UCSD-AML1 (cell line): ENCODE measurements around the gene PARP6.
A peak's percentile ranks its signal among the peaks of the same experiment; 100 is the strongest.
"Not testable (repeated sequence)": the region's sequence is repeated elsewhere in the genome, so short reads cannot be mapped to it uniquely, and the experiment has no call there.

Experiments
- DNase-seq: peaks from one replicate; lab custom pipeline; 2025; ENCODE audit not compliant: unreplicated experiment; lab: John Stamatoyannopoulos, UW

PARP6 gene

DNA sequence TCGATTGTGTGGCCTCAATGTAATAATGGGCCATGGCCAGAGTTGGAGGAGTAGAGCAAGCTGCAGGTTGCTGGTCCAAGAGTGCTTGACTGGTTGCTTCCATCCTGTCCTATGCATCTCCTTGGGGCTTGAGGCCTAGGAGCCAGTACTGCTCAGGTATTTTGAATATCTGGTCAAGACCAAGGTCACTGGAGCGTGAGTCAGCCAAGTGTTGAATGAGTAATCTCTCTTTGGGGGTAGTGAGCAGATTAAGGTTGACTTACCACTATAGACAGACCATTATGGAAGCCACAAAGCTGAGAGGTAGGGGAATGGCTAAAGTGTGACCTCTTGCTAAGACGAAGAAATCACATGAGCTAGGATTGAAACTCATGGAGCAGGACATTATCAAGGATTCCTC lies 9.4 kb upstream of the PARP6 start:
- no peak for DNase-seq

DNA sequence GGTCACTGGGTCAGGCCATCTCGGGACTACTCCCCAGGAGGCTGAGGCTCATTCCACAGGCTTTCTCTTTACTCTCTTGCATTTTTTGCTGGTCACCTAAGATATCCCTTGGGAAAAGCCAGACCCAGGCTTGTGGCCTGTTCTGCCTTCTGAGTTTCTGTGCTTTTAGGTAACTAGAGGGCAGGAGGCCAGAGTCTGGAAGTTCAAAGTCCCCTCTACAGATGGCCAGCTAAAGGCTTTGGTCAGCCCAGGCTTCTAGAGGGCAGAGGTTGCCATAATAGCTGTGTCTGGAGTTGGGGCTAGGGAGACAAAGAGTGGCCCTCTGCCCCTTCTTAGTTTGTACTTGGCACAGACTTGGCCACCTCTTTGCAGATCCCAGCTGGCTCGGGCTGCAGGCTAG lies 8.4 kb upstream of the PARP6 start:
- DNase-seq = no peak

DNA sequence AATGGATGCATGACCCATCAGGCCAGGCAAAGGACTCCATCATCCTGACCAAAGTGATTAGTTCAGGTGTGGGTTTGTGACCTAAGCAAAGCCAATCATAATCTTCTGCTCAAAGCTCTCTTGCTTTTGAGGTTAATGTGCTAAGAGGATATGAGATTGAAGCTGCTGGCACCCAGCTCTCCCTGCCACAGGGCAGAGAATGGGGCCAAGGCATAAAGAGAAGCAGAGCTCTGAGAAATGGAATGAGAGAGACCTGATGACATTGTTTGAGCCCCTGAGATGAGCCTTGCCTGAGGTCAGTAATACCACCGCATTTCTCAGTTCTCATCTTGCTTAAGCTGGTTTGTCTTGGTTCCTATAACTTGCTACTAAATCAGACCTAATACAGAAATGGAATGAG lies 6.4 kb upstream of the PARP6 start:
- DNase-seq = no peak

DNA sequence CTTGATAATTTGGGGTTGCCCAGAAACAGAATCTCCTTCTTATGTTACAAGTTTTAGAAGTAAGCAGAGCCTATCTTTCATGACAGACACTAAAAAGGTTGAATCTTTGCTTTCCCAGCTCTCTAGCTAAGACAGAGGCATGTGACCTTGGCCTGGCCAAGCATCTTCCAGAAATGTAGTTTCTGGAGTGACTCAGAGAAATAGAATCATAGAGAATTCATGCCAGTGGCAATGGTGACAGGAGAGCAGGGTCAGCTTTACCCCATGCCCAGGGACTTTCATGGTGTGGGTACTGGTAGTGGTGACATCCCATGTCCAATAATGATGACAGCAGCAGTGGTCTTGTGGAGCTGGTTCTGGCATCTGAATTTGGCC lies 4.0 kb upstream of the PARP6 start:
- DNase-seq = no peak

DNA sequence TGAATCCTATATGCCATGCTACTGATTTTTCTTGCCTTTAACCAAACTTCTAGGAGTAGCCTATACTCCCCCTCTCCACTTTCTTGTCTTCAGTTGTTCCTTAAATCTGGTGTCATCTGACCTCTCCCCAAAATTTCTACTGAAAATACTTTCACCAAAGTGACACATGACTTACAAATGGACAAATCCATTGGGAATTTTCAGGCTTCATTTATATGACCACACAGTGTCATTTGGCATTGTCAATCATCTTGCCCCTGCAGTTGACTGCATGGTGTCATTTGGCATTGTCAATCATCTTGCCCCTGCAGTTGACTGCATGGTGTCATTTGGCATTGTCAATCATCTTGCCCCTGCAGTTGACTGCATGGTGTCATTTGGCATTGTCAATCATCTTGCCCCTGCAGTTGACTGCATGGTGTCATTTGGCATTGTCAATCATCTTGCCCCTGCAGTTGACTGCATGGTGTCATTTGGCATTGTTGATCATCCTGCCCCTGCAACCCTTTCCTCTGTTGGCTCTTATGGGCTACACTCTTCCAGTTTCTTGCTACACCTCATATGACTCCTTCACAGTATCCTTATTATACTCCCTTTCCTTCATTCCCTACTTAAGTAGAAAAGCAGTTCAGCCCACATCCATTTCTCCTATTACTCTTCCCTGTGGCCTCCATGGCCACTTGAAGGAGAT lies 3.4 kb upstream of the PARP6 start:
- DNase-seq = not testable (repeated sequence)

DNA sequence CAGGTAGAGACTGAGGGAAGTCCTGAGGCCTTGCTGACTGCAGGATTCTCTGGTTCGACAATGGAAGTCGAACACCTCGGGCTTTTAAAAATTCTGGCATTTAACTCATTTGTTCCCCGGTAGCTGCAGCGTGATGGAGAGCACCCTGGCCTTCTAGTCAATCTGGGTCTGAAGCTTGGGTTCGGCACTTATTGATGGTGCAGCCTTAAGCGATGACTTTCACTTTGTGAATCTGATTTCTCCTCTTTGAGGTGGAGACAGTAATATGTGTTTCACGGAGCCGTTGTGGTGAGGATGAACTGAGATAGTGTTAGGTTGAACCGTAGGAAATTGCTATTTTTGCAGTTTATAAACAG lies 621 bp upstream of the PARP6 start:
- DNase-seq = no peak

DNA sequence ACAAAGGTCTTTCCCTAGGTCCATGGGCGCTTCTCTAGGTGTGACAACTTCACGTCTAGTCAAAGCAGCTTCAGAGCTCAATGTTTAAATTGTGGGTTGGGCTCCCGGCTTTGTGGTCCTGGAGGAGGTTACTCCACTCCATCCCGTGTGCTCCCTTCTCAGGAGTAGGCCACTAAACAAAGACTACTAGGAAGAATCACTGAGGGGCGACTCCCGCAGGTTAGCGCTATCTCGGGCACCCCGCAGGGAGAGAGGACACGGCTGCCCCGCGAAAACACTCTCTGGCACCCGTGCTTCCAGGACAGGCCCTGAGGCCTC lies 500 bp downstream of the PARP6 start:
- peak; percentile 52 for DNase-seq

DNA sequence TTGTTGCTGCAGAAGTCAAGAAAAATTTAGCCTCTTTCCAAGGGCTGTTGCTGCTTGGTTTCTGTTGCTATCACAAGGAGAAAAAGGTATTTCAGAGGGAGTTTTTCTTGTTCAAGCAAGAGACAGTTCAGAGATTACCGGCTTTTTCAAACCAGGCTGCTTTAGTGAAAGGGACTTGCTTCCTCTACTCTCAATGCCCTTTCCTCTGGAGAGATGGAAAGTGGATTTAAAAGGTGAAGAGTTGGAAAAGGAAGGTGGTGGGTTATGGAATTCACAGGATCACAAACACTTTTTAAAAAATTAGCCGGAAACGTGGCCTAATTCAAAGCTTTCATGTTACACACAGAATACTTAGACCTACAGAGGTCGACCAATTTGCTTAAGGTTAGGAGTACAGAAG lies 1.1 kb downstream of the PARP6 start:
- DNase-seq = no peak

DNA sequence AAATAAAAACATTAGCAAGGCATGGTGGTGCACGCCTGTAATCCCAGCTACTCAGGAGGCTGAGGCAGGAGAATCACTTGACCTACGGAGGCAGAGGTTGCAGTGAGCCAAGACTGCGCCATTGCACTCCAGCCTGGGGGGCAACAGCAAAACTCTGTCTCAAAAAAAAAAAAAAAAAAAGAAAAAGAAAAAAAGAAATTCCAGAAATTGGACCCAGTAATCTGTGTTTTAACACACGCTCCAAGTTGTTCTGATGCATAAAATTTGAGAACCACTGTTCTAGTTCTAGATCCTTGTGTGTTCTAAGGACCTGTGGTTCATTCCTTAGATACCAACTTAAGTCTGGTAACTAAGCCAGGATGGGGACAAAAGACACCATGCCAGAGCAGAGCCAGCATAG lies 2.6 kb downstream of the PARP6 start:
- DNase-seq = no peak

DNA sequence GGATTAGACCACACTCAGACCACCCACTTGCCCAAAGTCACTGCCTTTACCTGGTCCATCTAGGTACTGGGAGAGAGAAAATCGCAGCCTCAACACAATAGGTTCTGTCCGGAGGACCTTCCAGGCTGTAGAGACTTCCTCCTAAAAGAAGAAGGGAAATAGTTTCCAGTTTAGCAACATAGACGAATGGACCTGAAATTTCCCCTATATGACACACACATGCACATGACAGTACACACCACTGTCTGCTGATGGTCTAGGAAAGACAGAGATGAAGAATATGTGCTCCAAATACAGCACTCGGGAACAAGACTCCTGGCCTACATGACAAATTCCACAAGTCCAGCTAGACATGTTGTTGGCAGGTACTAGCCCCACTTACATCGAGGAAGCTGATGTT lies 7.3 kb downstream of the PARP6 start:
- no peak for DNase-seq

DNA sequence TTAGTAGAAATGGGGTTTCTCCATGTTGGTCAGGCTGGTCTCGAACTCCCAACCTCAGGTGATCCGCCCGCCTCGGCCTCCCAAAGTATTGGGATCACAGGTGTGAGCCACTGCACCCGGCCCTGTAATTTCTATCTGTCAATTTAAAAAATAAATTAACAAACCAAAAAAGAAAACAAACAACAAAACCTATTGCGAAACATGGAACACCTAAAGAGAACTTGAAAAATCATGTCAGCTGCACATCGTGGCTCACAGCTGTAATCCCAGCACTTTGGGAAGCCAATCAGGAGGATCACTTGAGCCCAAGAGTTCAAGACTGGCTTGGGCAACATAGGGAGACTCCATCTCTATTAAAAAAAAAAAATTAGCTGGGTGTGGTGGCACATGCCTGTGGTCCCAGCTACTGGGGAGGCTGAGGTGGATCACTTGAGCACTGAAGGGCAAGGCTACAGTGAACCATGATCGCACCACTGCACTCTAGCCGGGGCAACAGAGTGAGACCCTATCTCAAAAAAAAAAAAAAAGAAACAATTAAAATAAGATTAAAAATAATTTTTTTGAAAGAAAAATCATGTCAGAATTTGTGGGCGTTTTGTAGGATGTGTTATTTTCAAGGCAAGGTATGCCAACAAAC lies 19.6 kb downstream of the PARP6 start:
- no peak for DNase-seq

DNA sequence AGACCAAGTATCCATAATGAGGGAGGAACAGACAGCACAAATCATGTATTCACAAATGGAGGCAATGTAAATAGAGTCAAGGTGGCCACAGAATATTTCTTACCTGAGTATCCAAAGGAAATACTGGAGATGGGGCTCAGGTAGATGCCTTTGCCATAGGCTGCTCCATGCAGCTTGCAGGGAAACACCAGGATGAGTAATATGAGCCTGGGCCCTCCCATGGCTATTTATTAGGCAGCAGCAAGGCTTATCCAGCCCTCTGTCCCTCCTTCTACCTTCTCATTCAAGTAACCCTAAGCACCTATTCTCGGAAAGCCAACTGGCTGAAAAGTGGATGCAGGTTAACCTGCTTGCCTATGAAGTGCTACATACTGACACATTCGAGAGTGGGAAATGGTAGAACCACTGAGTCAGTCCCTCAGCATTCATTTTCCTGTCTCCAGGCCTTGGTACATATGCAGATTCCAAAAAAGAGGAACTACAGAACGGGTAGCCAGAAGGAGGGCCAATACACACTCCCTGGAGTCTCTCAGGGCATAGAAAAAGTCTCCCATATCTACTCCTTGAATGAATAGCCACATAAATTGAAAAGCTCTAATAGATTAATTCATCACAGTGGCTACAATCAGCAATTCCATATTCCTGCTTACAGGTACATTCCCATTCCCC lies 23.1 kb downstream of the PARP6 start:
- no peak for DNase-seq

DNA sequence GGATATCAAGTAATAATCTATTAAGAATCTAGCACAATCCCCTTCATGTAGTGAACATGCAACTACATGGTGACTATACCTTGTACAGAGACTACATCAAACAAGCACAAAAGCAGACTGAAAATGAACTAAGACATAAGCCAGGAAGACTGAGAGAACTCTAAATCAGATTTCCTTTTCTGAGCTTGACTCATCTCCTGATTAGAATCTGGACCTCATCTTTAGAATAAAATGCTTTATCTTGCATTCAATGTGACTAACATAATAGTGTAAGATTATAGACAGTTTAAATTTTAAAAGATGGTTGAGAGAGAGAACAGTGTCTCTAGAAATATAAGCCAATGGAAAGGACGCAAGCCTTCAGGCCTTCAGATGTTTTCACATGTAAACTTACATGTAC lies 23.8 kb downstream of the PARP6 start:
- no peak for DNase-seq

DNA sequence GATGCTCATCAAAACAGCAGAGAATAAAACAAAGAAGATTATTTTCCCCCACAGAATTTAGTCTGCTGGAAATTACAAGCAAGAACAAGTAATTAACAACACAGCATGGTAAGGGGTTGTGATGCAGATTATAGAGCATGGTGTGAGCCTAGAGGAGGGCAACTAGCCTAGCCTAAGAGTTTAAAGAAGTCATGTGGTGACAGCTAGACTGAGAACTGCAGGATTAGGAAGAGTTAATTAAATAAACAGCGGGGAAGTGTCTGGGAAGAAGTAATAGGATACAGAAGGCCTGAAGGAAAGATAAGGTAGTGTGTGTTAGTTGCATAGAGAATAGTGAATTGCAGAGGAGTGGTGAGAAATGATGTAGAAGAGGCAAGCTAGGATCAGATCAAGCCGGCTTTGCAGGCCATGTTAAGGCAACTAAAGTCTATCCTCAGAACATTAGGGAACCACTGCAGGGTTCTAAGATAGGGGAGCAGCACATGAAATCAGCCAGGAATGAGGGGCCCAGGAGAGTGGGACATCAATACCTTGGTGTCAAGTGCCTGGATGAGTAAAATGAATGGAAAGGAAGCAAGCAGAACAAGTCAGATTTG lies 29.5 kb downstream of the PARP6 start:
- DNase-seq = no peak

DNA sequence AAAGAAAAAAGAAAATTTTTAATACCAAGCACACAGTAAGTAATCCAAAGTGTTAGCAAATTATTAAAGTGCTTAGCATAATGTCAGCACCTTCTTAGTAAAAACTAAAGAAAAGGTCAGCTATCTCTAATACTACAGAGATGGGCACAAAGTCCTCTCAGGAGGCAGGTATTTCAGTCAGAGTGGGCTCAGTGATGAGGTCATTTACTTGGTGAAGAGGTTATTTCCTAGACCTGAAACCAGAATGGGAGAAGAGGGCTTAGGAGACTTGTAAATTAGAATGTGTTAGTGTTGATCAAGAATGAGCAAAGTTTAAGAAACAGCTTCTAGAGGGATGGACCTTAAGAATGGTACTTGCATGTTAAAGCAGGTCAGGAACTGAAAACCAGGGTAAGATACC lies 32.7 kb downstream of the PARP6 start:
- no peak for DNase-seq

DNA sequence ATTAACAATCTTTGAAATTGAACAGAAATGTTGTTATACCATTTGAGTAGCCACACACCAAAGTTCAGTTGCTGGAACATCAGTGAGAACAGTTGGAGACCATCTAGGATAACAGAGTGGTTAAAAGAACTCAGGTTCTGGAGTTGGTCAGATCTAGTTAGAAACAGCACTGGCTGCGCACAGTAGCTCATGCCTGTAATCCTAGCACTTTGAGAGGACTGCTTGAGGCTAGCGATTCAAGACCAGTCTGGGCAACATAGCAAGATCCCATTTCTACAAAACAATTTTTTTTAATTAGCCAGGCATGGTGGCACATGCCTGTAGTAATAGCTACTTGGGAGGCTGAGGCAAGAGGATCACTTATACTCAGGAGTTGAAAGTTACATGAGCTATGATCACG lies 33.8 kb downstream of the PARP6 start:
- no peak for DNase-seq

DNA sequence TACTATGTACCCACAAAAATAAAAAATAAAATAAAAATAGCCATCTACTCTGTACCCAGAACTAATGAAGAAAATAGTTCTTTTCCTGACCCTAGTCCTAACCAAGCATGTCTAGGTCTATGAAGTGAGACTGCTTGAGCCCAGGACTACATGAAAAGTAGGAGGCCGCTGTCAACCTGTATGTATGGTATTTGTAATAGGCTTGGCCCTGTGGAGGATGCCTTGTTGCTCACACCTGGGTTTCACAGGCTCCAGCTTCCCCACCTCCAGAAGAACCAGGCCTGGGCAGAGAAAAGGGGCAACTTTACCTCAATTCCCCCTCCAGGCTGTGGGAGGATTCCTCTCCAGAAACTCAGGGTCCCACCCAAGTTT lies 34.5 kb downstream of the PARP6 start:
- DNase-seq = no peak

DNA sequence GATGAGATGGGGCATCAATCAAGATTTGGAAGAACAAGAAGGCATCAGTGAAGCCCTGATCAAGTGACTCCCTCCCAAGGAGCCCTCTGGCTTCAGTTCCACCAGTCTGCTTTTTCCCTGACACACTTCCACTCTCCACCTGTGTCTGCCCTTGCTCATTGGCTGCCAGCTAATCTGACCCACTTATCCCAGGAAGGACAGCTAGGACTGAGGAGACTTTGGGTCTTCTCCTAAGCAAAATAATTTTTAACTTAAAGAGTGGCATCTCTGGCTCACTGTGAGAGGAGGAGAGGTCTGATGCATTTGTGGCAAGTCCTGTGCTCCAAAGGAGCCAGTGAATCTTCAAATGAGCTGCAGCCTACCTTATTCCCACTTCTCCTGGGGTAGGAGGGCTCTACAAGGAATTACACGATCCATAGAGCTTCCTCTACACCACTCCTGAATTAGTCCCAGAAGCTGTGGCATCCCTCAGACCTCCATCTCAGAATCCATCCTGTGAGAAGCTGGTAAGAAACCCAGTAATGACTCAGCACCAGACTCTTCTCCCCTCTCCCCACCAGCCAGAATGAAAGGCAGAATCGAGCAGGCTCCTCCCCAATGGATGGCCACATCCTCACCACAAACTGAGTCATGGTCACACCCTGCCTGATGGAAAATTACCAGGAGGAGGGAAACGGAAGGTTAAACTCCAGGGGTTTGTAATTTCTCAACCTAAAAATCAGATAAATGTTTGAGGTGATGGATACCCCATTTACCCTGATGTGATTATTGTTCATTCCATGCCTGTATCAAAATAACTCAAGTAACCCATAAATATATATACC lies 35.1 kb downstream of the PARP6 start:
- peak; percentile 84 for DNase-seq

DNA sequence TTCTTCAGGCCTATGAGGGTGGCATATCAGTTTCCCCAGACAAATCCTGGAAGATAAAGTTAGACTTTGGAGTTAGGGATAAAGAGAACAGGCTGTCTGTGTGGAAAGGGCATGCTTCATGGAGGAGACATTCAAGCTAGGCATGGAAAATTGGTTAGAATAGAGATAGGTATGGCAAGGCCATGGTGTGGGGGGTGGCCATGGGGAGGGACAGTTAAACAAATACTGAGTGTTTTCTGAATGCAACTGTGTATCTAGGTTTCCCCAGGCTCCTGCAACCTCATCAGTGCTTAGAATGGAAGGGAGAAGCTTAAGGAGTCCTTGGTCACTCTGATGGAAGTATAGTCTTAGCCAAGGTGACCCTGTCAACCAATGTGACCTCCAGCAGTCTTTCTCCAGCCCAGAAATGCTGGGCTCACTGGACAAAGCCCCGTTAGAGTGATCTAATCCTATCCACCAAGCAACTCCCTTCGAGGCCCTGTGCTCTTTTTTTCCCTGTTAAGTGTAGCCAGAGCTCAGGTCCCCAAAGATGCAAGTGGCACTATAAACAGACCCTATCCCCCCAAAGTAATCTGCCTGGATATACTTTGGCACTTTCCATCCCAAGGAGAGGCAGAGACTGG lies 35.9 kb downstream of the PARP6 start:
- DNase-seq = no peak

DNA sequence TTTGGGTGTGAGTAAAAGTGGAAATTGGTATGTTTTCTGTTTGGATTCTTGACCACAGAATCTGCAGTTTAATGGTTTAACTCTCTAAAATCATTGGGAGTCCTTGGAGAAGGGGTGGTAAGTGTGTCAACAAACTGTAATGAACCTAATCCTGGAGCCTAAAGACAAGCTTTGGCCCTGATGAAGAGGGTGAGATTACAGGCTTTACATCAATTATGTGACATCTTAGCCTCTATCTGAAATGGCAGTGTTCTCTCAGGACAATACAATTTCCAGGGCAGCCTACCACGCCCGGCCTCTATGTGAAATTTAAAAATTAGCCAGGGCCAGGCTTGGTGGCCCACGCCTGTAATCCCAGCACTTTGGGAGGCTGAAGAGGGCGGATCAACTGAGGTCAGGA lies 37.1 kb downstream of the PARP6 start:
- DNase-seq = no peak

DNA sequence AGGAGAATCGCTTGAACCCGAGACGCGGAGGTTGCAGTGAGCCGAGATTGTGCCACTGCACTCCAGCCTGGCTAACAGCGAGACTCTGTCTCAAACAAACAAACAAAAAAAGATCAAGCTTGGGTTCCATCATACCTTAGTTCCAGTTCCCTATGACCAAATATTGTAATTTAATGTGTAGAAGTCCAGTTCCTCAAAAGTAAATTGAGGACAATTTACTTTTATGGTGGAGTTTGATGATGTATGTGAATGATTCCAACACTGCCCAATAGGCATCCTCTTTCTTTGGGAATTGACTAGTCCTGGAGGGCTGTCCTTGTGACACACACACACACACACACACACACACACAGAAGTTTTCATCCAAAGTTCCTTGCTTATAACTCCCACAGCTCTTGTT lies 38.6 kb downstream of the PARP6 start:
- no peak for DNase-seq
